Effector memory CD8-positive, alpha-beta T cell (primary cell): Measurements from ENCODE around the gene SV2A.

Experiments
- ATAC-seq: fragments of 150-1000 bp; cut with Tn5 transposase; replicated peaks from 2 replicates; pipeline ENCODE4 v1.10.0; 2021; ENCODE audit warnings: mild to moderate bottlenecking, moderate library complexity
- DNase-seq, 3 experiments: peaks; one replicate each; pipeline ENCODE4 v3.0.0; 2021
- H3K27ac Mint-ChIP-seq, 2 donors: one replicate each; pipeline ENCODE4 v1.8.0; 2022; ENCODE audit warnings: mild to moderate bottlenecking in 2 of 2, mixed read lengths in 2 of 2, moderate library complexity in 2 of 2
- H3K27me3 Mint-ChIP-seq, 2 donors: one replicate each; pipeline ENCODE4 v1.8.0; 2022; ENCODE audit warnings: mixed read lengths in 2 of 2
- H3K36me3 Mint-ChIP-seq: one replicate; pipeline ENCODE4 v1.8.0; 2022; ENCODE audit warnings: mild to moderate bottlenecking, moderate library complexity, mixed read lengths; ENCODE audit not compliant: insufficient read depth
- H3K4me1 Mint-ChIP-seq, 2 donors: one replicate each; pipeline ENCODE4 v1.8.0; 2022; ENCODE audit warnings: low read depth in 2 of 2, mixed read lengths in 2 of 2
- H3K4me3 Mint-ChIP-seq, 2 donors: one replicate each; pipeline ENCODE4 v1.8.0; 2022; ENCODE audit warnings: mild to moderate bottlenecking in 2 of 2, mixed read lengths in 2 of 2, moderate library complexity in 2 of 2
- H3K9me3 Mint-ChIP-seq, 2 donors: one replicate each; pipeline ENCODE4 v1.8.0; 2022; ENCODE audit warnings: mixed read lengths in 2 of 2

SV2A gene

GRCh38 chr1:149937759-149938158 lies 20.1 kb upstream of the SV2A start:
- Mint-ChIP-seq H3K4me3 (no peak overlapping the region), H3K27ac (peak overlapping the region in 1 of 2 donors; percentile 32)
- no peak for ATAC-seq

GRCh38 chr1:149936992-149937705 lies 19.5 kb upstream of the SV2A start:
- no peaks in the 10 kb centered on the region for H3K9me3 Mint-ChIP-seq
- DNase-seq (no peak), ATAC-seq (no peak)
- H3K4me3 Mint-ChIP-seq: no peak overlapping the region
- no peaks in the 10 kb centered on the region for H3K36me3 Mint-ChIP-seq
- H3K27ac Mint-ChIP-seq: peak overlapping the region in 1 of 2 donors; percentile 52
- peaks cover 11 to 16% of the 10 kb centered on the region in 2 donors for H3K4me1 Mint-ChIP-seq
- H3K27me3 Mint-ChIP-seq: peaks cover 0 to 17% of the 10 kb centered on the region in 2 donors

More at GRCh38 chr1:149937759-149938158, 20.1 kb upstream of the SV2A start:
- DNase-seq: no peak
- Mint-ChIP-seq H3K36me3 (no peaks in the 10 kb centered on the region), H3K4me1 (peaks cover 11 to 16% of the 10 kb centered on the region in 2 donors), H3K27me3 (peaks cover 0 to 14% of the 10 kb centered on the region in 2 donors), H3K9me3 (no peaks in the 10 kb centered on the region)

GRCh38 chr1:149936170-149936991 lies 18.7 kb upstream of the SV2A start, which contains the start of gene MTMR11:
MTMR11 (minus strand) TSS chr1:149936879; CDS start chr1:149936647, 232 bp downstream.
- no peak for ATAC-seq
- Mint-ChIP-seq H3K4me3 (no peak within 1 kb of the TSS), H3K27ac (peak within 1 kb of the TSS in 1 of 2 donors; percentile 52), H3K4me1 (peaks cover 11 to 16% of the 10 kb centered on the region in 2 donors), H3K36me3 (no peaks in the 10 kb centered on the region), H3K27me3 (peaks cover 7 to 25% of the 10 kb centered on the region in 2 donors), H3K9me3 (no peaks in the 10 kb centered on the region)
- no peak for DNase-seq

- DNase-seq (no peak), ATAC-seq (no peak)
- H3K4me3 Mint-ChIP-seq: no peak overlapping the region
- H3K4me1 Mint-ChIP-seq: peaks cover 11 to 19% of the 10 kb centered on the region in 2 donors
- H3K9me3 Mint-ChIP-seq: no peaks in the 10 kb centered on the region
- H3K36me3 Mint-ChIP-seq: no peaks in the 10 kb centered on the region
- H3K27ac Mint-ChIP-seq: no peak overlapping the region
- peaks cover 13 to 38% of the 10 kb centered on the region in 2 donors for H3K27me3 Mint-ChIP-seq
These were observed 16.7 kb upstream of the SV2A start for GRCh38 chr1:149934356-149934755.

DNA sequence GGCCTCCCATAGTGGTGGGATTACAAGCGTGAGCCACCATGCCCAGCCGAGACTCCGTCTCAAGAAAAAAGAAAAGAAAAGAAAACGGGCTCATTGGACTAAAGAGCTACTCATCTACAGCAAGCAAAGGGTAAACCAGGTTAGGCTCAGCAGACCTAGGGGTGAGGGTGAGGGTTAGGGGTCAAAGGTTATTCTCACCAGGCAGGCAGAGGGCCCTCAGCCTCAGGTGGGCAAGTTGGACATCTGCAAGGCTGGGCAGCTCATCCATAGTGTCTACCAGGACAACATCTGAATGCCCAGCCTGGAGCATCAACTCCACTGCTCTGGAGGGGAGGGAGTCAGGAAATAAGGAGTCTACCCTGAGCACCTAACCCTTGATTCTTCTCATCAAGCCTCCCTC lies 15.6 kb upstream of the SV2A start:
- no peak for DNase-seq
- no peak for ATAC-seq
- Mint-ChIP-seq H3K4me1 (peaks cover 11 to 19% of the 10 kb centered on the region in 2 donors), H3K27ac (no peak overlapping the region), H3K36me3 (peaks cover 3% of the 10 kb centered on the region), H3K27me3 (peaks cover 13 to 38% of the 10 kb centered on the region in 2 donors), H3K9me3 (no peaks in the 10 kb centered on the region), H3K4me3 (no peak overlapping the region)

DNA sequence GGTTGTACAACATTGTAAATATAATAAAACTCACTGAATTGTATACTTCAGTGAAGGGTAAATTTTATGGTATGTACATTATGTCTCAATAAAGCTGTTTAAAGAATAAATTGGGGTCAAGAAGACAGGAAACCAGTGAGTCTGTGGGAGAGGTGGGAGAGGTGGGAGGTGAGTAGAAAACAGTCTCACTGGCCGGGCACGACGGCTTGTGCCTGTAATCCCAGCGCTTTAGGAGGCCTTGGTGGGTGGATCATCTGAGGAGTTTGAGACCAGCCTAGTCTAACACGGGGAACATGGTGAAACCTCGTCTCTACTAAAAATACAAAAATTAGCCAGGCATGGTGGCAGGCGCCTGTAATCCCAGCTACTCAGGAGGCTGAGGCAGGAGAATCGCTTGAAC lies 14.8 kb upstream of the SV2A start:
- Mint-ChIP-seq H3K27me3 (peaks cover 13 to 38% of the 10 kb centered on the region in 2 donors), H3K9me3 (no peaks in the 10 kb centered on the region), H3K4me1 (peaks cover 11 to 14% of the 10 kb centered on the region in 2 donors), H3K36me3 (peaks cover 10% of the 10 kb centered on the region), H3K27ac (no peak overlapping the region), H3K4me3 (no peak overlapping the region)
- ATAC-seq (no peak), DNase-seq (no peak)

- peaks cover 13 to 38% of the 10 kb centered on the region in 2 donors for H3K27me3 Mint-ChIP-seq
- ATAC-seq (no peak), DNase-seq (no peak)
- H3K27ac Mint-ChIP-seq: peak overlapping the region in 1 of 2 donors; percentile 3
- no peak overlapping the region for H3K4me3 Mint-ChIP-seq
- H3K4me1 Mint-ChIP-seq: peaks cover 15 to 18% of the 10 kb centered on the region in 2 donors
- H3K9me3 Mint-ChIP-seq: no peaks in the 10 kb centered on the region
- peaks cover 17% of the 10 kb centered on the region for H3K36me3 Mint-ChIP-seq
These were observed 13.7 kb upstream of the SV2A start for GRCh38 chr1:149931212-149931790.

- no peak overlapping the region for H3K4me3 Mint-ChIP-seq
- no peaks in the 10 kb centered on the region for H3K9me3 Mint-ChIP-seq
- no peak for DNase-seq
- H3K36me3 Mint-ChIP-seq: peaks cover 29% of the 10 kb centered on the region
- peak overlapping the region in 1 of 2 donors; percentile 95 for H3K27ac Mint-ChIP-seq
- H3K4me1 Mint-ChIP-seq: peaks cover 25 to 30% of the 10 kb centered on the region in 2 donors
- H3K27me3 Mint-ChIP-seq: peaks cover 13 to 38% of the 10 kb centered on the region in 2 donors
- no peak for ATAC-seq
These were observed 12.2 kb upstream of the SV2A start for GRCh38 chr1:149929856-149930255.

- ATAC-seq (no peak), DNase-seq (no peak)
- Mint-ChIP-seq H3K4me1 (peaks cover 34 to 39% of the 10 kb centered on the region in 2 donors), H3K4me3 (peak overlapping the region; percentile 89 to 95), H3K36me3 (peaks cover 43% of the 10 kb centered on the region), H3K9me3 (no peaks in the 10 kb centered on the region), H3K27ac (peak overlapping the region; percentile 95 to 99), H3K27me3 (peaks cover 13 to 28% of the 10 kb centered on the region in 2 donors)
These were observed 10.7 kb upstream of the SV2A start for GRCh38 chr1:149928401-149928724.

DNA sequence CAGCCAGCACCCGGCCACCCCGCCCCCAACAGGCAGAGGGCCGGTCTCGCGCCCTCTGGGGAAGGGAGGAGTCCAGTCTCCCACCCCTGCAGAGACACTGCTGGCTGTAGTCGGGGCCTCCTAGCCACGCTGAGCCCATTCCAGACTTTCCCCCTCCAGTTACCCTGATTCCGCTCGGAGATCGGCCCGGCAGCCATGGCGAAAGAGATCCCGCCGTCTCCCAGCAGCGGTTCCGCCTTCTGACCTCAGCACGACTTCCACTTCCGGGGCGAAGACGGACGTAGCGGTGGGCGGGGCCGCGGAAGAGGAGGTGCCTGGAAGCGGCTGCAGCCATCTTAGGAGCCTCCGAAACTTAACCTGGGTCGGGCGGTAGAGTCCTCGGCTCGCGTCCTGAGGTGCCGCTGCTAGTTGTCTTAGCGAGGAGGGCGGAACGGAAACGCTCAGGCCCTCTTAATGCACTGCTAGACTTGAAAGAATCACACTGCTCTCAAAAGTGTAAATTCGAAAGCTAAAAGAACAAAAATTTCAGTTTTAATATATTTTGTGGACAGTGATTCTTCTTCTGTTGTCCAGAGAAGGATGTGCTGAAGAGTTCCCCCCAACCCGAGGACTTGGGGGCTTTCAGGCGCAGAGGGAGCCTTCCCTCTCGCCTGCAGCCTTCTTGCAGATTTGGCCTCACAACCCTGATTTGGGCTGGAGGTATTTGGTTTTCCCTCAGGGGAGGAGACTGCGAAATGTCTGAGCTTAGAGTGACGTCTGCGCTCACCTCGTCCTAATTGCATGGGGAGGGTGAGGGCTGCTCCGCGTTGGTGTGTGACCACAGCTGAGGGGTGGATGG lies 10.1 kb upstream of the SV2A start, which contains the start of gene SF3B4:
SF3B4 (minus strand) TSS at position 241 of the 838 bp plus-strand sequence; CDS start at position 197, 44 bp downstream.
- H3K27ac Mint-ChIP-seq: peak within 1 kb of the TSS; percentile 95 to 99
- peaks cover 37 to 39% of the 10 kb centered on the region in 2 donors for H3K4me1 Mint-ChIP-seq
- ATAC-seq (peak; percentile 93), DNase-seq (peak; percentile 94 to 95 (median 95))
- H3K36me3 Mint-ChIP-seq: peaks cover 49% of the 10 kb centered on the region
- peaks cover 13 to 23% of the 10 kb centered on the region in 2 donors for H3K27me3 Mint-ChIP-seq
- H3K9me3 Mint-ChIP-seq: no peaks in the 10 kb centered on the region
- H3K4me3 Mint-ChIP-seq: peak within 1 kb of the TSS; percentile 89 to 95

- H3K36me3 Mint-ChIP-seq: peaks cover 56% of the 10 kb centered on the region
- ATAC-seq (no peak), DNase-seq (no peak)
- H3K27me3 Mint-ChIP-seq: peaks cover 13 to 20% of the 10 kb centered on the region in 2 donors
- no peaks in the 10 kb centered on the region for H3K9me3 Mint-ChIP-seq
- H3K4me3 Mint-ChIP-seq: peak overlapping the region; percentile 89 to 95
- H3K27ac Mint-ChIP-seq: peak overlapping the region; percentile 95 to 99
- peaks cover 37 to 39% of the 10 kb centered on the region in 2 donors for H3K4me1 Mint-ChIP-seq
These were observed 9.5 kb upstream of the SV2A start for GRCh38 chr1:149927056-149927562.

GRCh38 chr1:149926296-149926695 lies 8.7 kb upstream of the SV2A start:
- DNase-seq (no peak), ATAC-seq (no peak)
- Mint-ChIP-seq H3K27ac (peak overlapping the region in 1 of 2 donors; percentile 7), H3K36me3 (peaks cover 57% of the 10 kb centered on the region), H3K9me3 (no peaks in the 10 kb centered on the region), H3K27me3 (peaks cover 5 to 11% of the 10 kb centered on the region in 2 donors), H3K4me1 (peaks cover 37 to 39% of the 10 kb centered on the region in 2 donors), H3K4me3 (peak overlapping the region; percentile 89 to 95)
